Mesenchymal stem cell (in vitro differentiated cells and primary cell): ENCODE measurements around the gene RAB33A. TPM values are rescaled to one million over a fixed set of nuclear protein-coding genes. Genes with fewer than 3 reads are reported as not detected.

Experiments
- DNase-seq: peaks from one replicate; pipeline ENCODE4 v3.0.0-alpha.2; 2013
- H2AFZ ChIP-seq: one replicate; pipeline ENCODE4 v1.6.1; 2013; ENCODE audit warnings: low read depth, mild to moderate bottlenecking, control low read depth, inconsistent platforms, low read length, moderate library complexity
- H2AK5ac ChIP-seq: 2 replicates; pipeline ENCODE4 v1.6.1; 2013; ENCODE audit warnings: low read length, moderate library complexity, mild to moderate bottlenecking, inconsistent platforms; ENCODE audit not compliant: severe bottlenecking
- H2BK120ac ChIP-seq: one replicate; pipeline ENCODE4 v1.6.1; 2013; ENCODE audit warnings: low read depth, mild to moderate bottlenecking, inconsistent platforms, low read length, moderate library complexity
- H2BK12ac ChIP-seq, 2 experiments: one replicate each; pipeline ENCODE4 v1.6.1; 2013; ENCODE audit warnings: inconsistent platforms in 2 of 2, low read length in 2 of 2, mild to moderate bottlenecking in 2 of 2, moderate library complexity in 2 of 2, control low read depth in 1 of 2
- H2BK15ac ChIP-seq: one replicate; pipeline ENCODE4 v1.6.1; 2013; ENCODE audit warnings: mild to moderate bottlenecking, low read depth, inconsistent platforms; ENCODE audit not compliant: poor library complexity, severe bottlenecking
- H2BK5ac ChIP-seq: 2 replicates; pipeline ENCODE4 v1.6.1; 2013; ENCODE audit warnings: low read depth, mild to moderate bottlenecking, low read length, control low read depth, inconsistent platforms; ENCODE audit not compliant: poor library complexity, severe bottlenecking
- H3K14ac ChIP-seq, 2 experiments: one replicate each; pipeline ENCODE4 v1.6.1; 2013; ENCODE audit warnings: inconsistent platforms in 2 of 2, low read length in 2 of 2, control low read depth in 1 of 2, mild to moderate bottlenecking in 1 of 2, moderate library complexity in 1 of 2
- H3K18ac ChIP-seq, 2 experiments: one replicate each; pipeline ENCODE4 v1.6.1; 2013; ENCODE audit warnings: inconsistent platforms in 2 of 2, low read length in 2 of 2, control low read depth in 1 of 2, low read depth in 1 of 2, mild to moderate bottlenecking in 1 of 2
- H3K23ac ChIP-seq, 2 experiments: one replicate each; pipeline ENCODE4 v1.6.1; 2013; ENCODE audit warnings: inconsistent platforms in 2 of 2, low read length in 2 of 2, mild to moderate bottlenecking in 2 of 2, moderate library complexity in 2 of 2, control low read depth in 1 of 2
- H3K27ac ChIP-seq: 2 replicates; pipeline ENCODE4 v1.5.1; 2013; ENCODE audit warnings: mild to moderate bottlenecking, moderate library complexity, low read length, control low read depth, inconsistent platforms; ENCODE audit not compliant: poor library complexity, severe bottlenecking
- H3K27me3 ChIP-seq, 2 experiments: 2 replicates each; pipeline versions ENCODE4 v1.6.1 to v1.7.0; 2013; ENCODE audit warnings: low read length in 2 of 2, mild to moderate bottlenecking in 2 of 2, moderate library complexity in 2 of 2, control low read depth in 1 of 2, inconsistent platforms in 1 of 2; ENCODE audit not compliant: control insufficient read depth in 1 of 2, insufficient read depth in 1 of 2
- H3K36me3 ChIP-seq, 2 experiments: 2 replicates each; pipeline versions ENCODE4 v1.6.1 to v1.7.0; 2013; ENCODE audit warnings: low read length in 2 of 2, control low read depth in 1 of 2, inconsistent platforms in 1 of 2, low read depth in 1 of 2, mild to moderate bottlenecking in 1 of 2; ENCODE audit not compliant: insufficient read depth in 2 of 2, control insufficient read depth in 1 of 2
- H3K4ac ChIP-seq, 2 experiments: one replicate each; pipeline ENCODE4 v1.6.1; 2013; ENCODE audit warnings: inconsistent platforms in 2 of 2, low read length in 2 of 2, mild to moderate bottlenecking in 2 of 2, moderate library complexity in 2 of 2, control low read depth in 1 of 2, low read depth in 1 of 2
- H3K4me1 ChIP-seq: 2 replicates; pipeline ENCODE4 v1.6.1; 2013; ENCODE audit warnings: low read depth, low read length, control low read depth; ENCODE audit not compliant: control insufficient read depth, insufficient read depth
- H3K4me2 ChIP-seq: 2 replicates; pipeline ENCODE4 v1.6.1; 2013; ENCODE audit warnings: low read length, mild to moderate bottlenecking, inconsistent platforms; ENCODE audit not compliant: poor library complexity, severe bottlenecking
- H3K4me3 ChIP-seq, 2 experiments: 2 replicates each; pipeline versions ENCODE4 v1.5.1 to v1.7.0; 2013; ENCODE audit warnings: low read length in 2 of 2, mild to moderate bottlenecking in 2 of 2, control low read depth in 1 of 2, low read depth in 1 of 2; ENCODE audit not compliant: insufficient read depth in 1 of 2
- H3K79me1 ChIP-seq: replicated peaks from 2 replicates; pipeline ENCODE4 v1.6.1; 2013; ENCODE audit warnings: mild to moderate bottlenecking, control low read depth, low read length, inconsistent platforms; ENCODE audit not compliant: poor library complexity, severe bottlenecking
- H3K9ac ChIP-seq: 2 replicates; pipeline ENCODE4 v1.7.0; 2013; ENCODE audit warnings: mild to moderate bottlenecking, low read length, moderate library complexity
- H3K9me3 ChIP-seq: 2 replicates; pipeline ENCODE4 v1.7.0; 2013; ENCODE audit warnings: mild to moderate bottlenecking, low read length; ENCODE audit not compliant: control insufficient read depth
- H4K8ac ChIP-seq: one replicate; pipeline ENCODE4 v1.6.1; 2013; ENCODE audit warnings: inconsistent platforms, mild to moderate bottlenecking, low read length, moderate library complexity
- H4K91ac ChIP-seq: one replicate; pipeline ENCODE4 v1.6.1; 2013; ENCODE audit warnings: mild to moderate bottlenecking, low read length, inconsistent platforms
- WGBS: methylation state at CpG from one replicate; pipeline ENCODE4 v1.1.7; 2013; ENCODE audit warnings: mixed read lengths; 5-methylcytosine and 5-hydroxymethylcytosine counted together
- polyA plus RNA-seq, 2 experiments: library from polyadenylated mRNA; stranded (reverse); fragments of 200-250 nt; gene quantifications; one replicate each; pipeline ENCODE4 v1.2.3, GENCODE V29; 2013

RAB33A gene
- polyA plus RNA-seq (2013, experiment 1 of 2), result 4.6 TPM
- polyA plus RNA-seq (2013, experiment 2 of 2), result 4.7 TPM

GRCh38 chrX:130171446-130172126 lies at the start of gene RAB33A:
Gene RAB33A (plus strand): TSS chrX:130171962. CDS start chrX:130172063, 101 bp downstream.
- peak within 1 kb of the TSS in 1 of 2 experiments; percentile 63 for H2BK12ac ChIP-seq
- no peaks in the 10 kb centered on the region for H3K36me3 ChIP-seq
- H3K23ac ChIP-seq, result peak within 1 kb of the TSS in 1 of 2 experiments; percentile 80
- H3K4me2 ChIP-seq, result peak within 1 kb of the TSS; percentile 96
- no peak within 1 kb of the TSS for H2BK5ac ChIP-seq
- WGBS, result 7% methylated on average over 17 of the region's 61 CpGs
- peaks cover 14% of the 10 kb centered on the region for H3K4me1 ChIP-seq
- no peaks in the 10 kb centered on the region for H3K9me3 ChIP-seq
- no peak within 1 kb of the TSS for H3K27ac ChIP-seq
- no peak within 1 kb of the TSS for H3K14ac ChIP-seq
- H2AFZ ChIP-seq, result peak within 1 kb of the TSS; percentile 42
- no peak within 1 kb of the TSS for H2BK120ac ChIP-seq
- peak within 1 kb of the TSS; percentile 12 to 66 for H3K18ac ChIP-seq
- H3K79me1 ChIP-seq, result no peaks in the 10 kb centered on the region
- H2BK15ac ChIP-seq, result peak within 1 kb of the TSS; percentile 77
- H3K9ac ChIP-seq, result peak within 1 kb of the TSS; percentile 95
- H3K4me3 ChIP-seq, result peak within 1 kb of the TSS; percentile 56 to 69
- no peak within 1 kb of the TSS for H2AK5ac ChIP-seq
- peak within 1 kb of the TSS; percentile 50 for H4K91ac ChIP-seq
- H3K4ac ChIP-seq, result peak within 1 kb of the TSS in 1 of 2 experiments; percentile 61
- H3K27me3 ChIP-seq, result peaks cover 10 to 16% of the 10 kb centered on the region in 2 experiments
- DNase-seq, result peak; percentile 36
- H4K8ac ChIP-seq, result peak within 1 kb of the TSS; percentile 66

DNA sequence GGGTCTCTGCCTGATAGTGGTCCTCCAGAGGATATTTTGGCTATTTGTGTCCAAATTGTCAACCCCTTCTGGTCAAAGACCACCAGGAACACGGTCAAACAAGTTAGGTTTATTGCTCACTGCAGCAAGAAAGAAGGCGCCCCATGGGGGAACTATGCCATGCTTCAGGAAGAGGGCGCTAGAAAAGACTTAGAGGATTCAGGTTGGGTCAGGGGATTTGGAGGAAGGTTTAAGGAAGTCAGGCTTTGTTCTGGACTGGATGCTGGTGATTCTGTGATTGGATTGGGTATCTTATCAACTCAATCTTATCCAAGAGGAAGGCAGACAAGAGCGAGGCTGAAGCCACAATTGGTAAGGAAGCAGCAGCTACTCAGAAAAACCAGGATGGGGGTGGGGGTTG lies 47.2 kb upstream of the RAB33A start:
- no peak for DNase-seq
- Histone ChIP-seq H3K4me1 (peaks cover 7% of the 10 kb centered on the region), H3K9me3 (no peaks in the 10 kb centered on the region), H4K8ac (no peak overlapping the region), H3K27me3 (peaks cover 0 to 20% of the 10 kb centered on the region in 2 experiments), H3K23ac (no peak overlapping the region), H2AFZ (no peak overlapping the region), H3K36me3 (peaks cover 22% of the 10 kb centered on the region in 2 experiments), H2BK120ac (no peak overlapping the region), H3K18ac (no peak overlapping the region), H3K4me3 (no peak overlapping the region), H3K9ac (peak overlapping the region; percentile 60), H2AK5ac (no peak overlapping the region), H3K4ac (no peak overlapping the region), H3K14ac (no peak overlapping the region), H3K4me2 (no peak overlapping the region), H2BK5ac (no peak overlapping the region), H2BK12ac (no peak overlapping the region), H2BK15ac (no peak overlapping the region), H3K79me1 (peaks cover 3% of the 10 kb centered on the region), H4K91ac (no peak overlapping the region), H3K27ac (no peak overlapping the region)
- 80% methylated on average over 4 of the region's 4 CpGs for WGBS

- H4K91ac ChIP-seq, result no peak overlapping the region
- no peak overlapping the region for H3K23ac ChIP-seq
- H2BK15ac ChIP-seq, result no peak overlapping the region
- H3K4ac ChIP-seq, result no peak overlapping the region
- peaks cover 5% of the 10 kb centered on the region for H3K4me1 ChIP-seq
- no peak overlapping the region for H3K4me2 ChIP-seq
- H3K79me1 ChIP-seq, result peaks cover 3% of the 10 kb centered on the region
- H2AK5ac ChIP-seq, result no peak overlapping the region
- H3K4me3 ChIP-seq, result no peak overlapping the region
- no peak overlapping the region for H2AFZ ChIP-seq
- no peaks in the 10 kb centered on the region for H3K9me3 ChIP-seq
- no peak overlapping the region for H3K14ac ChIP-seq
- WGBS, result 91% methylated on average over 5 of the region's 13 CpGs
- peak overlapping the region; percentile 60 for H3K9ac ChIP-seq
- peak; percentile 40 for DNase-seq
- no peak overlapping the region for H2BK5ac ChIP-seq
- peaks cover 27 to 28% of the 10 kb centered on the region in 2 experiments for H3K36me3 ChIP-seq
- peaks cover 0 to 20% of the 10 kb centered on the region in 2 experiments for H3K27me3 ChIP-seq
- H2BK120ac ChIP-seq, result no peak overlapping the region
- no peak overlapping the region for H3K18ac ChIP-seq
- no peak overlapping the region for H2BK12ac ChIP-seq
- H4K8ac ChIP-seq, result no peak overlapping the region
- H3K27ac ChIP-seq, result no peak overlapping the region
Observed at GRCh38 chrX:130125091-130125874, 46.5 kb upstream of the RAB33A start.

GRCh38 chrX:130130990-130131389 lies 40.8 kb upstream of the RAB33A start:
- peaks cover 0 to 6% of the 10 kb centered on the region in 2 experiments for H3K27me3 ChIP-seq
- H3K4me3 ChIP-seq, result no peak overlapping the region
- no peak overlapping the region for H4K91ac ChIP-seq
- H3K27ac ChIP-seq, result no peak overlapping the region
- no peak for DNase-seq
- peaks cover 2% of the 10 kb centered on the region for H3K79me1 ChIP-seq
- H2AFZ ChIP-seq, result no peak overlapping the region
- no peak overlapping the region for H2BK15ac ChIP-seq
- no peak overlapping the region for H2BK120ac ChIP-seq
- H3K36me3 ChIP-seq, result peaks cover 24 to 66% of the 10 kb centered on the region in 2 experiments
- no peaks in the 10 kb centered on the region for H3K4me1 ChIP-seq
- H3K9me3 ChIP-seq, result no peaks in the 10 kb centered on the region
- no peak overlapping the region for H2BK12ac ChIP-seq
- H2AK5ac ChIP-seq, result no peak overlapping the region
- no peak overlapping the region for H3K4me2 ChIP-seq
- 100% methylated on average over 2 of the region's 5 CpGs for WGBS
- no peak overlapping the region for H3K23ac ChIP-seq
- no peak overlapping the region for H4K8ac ChIP-seq
- no peak overlapping the region for H3K14ac ChIP-seq
- no peak overlapping the region for H2BK5ac ChIP-seq
- no peak overlapping the region for H3K9ac ChIP-seq
- H3K18ac ChIP-seq, result no peak overlapping the region
- no peak overlapping the region for H3K4ac ChIP-seq
